Measurements from ENCODE around the gene TPRG1.

TPRG1 gene

GRCh38 chr3:189204937-189205336 lies 33.2 kb downstream of the TPRG1 start:
- no peaks in the 10 kb centered on the region for H3F3A ChIP-seq (ENCODE audit: control insufficient read depth, insufficient read depth)
- 0 out of 2 replicates have a peak, but pooled peaks cover 3% of the 10 kb centered on the region for H3K27me3 ChIP-seq (ENCODE audit: control insufficient read depth, low read length)
- TF ChIP-seq EZH2phosphoT487 (IDR thresholded peaks at IDR 0.05; ENCODE audit: borderline replicate concordance, low read length) (no peak), CTCF (IDR thresholded peaks at IDR 0.05; ENCODE audit: low read depth, low read length, poor library complexity, severe bottlenecking) (no peak)
- no peaks in the 10 kb centered on the region for H3K36me3 ChIP-seq (ENCODE audit: control insufficient read depth, low read length)
- no peak overlapping the region for H3K27ac ChIP-seq (ENCODE audit: low read depth, low read length)
- no peaks in the 10 kb centered on the region for H3K4me1 ChIP-seq (ENCODE audit: control insufficient read depth, low read length)
- no peak overlapping the region for H3K4me2 ChIP-seq (ENCODE audit: low read length)
- H3K79me2 ChIP-seq (ENCODE audit: control insufficient read depth, low read length), result no peaks in the 10 kb centered on the region
- no peak overlapping the region for H3K4me3 ChIP-seq (ENCODE audit: low read length)
- no peaks in the 10 kb centered on the region for H4K20me1 ChIP-seq (ENCODE audit: control insufficient read depth, insufficient read depth, low read depth, low read length)
- H3K9me2 ChIP-seq (replicated peaks; ENCODE audit: control insufficient read depth, low read length), result no peaks in the 10 kb centered on the region
- no peaks in the 10 kb centered on the region for H3K9me3 ChIP-seq (ENCODE audit: control insufficient read depth, insufficient read depth, low read length)

DNA sequence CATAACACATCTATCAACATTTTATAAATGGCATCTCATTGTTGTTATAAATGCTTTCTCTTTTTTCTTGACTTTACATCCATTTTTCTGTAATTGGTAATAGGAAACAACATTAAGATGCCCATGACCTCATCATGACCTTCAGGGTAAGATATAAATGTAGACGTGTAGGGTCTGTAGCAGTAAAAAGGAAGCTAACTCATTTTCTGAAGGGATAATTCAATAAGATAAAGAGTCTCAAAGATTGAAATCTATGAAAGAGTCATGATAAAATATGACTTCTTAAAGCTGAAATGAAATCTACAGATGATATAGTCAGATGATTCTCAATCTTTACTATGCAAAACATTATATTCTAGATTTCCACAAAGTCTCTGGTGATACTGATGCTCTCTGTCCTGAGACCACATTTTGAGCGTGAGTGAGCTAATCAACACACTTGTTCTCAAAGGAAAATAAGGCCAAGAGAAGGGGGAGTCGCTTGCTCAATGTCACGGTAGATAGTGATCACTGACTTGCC lies 38.5 kb downstream of the TPRG1 start:
- Histone ChIP-seq H3K9me3 (ENCODE audit: control insufficient read depth, insufficient read depth, low read length) (no peaks in the 10 kb centered on the region), H3K4me3 (ENCODE audit: low read length) (no peak overlapping the region), H3K4me2 (ENCODE audit: low read length) (no peak overlapping the region), H3K4me1 (ENCODE audit: control insufficient read depth, low read length) (no peaks in the 10 kb centered on the region), H3K79me2 (ENCODE audit: control insufficient read depth, low read length) (no peaks in the 10 kb centered on the region), H4K20me1 (ENCODE audit: control insufficient read depth, insufficient read depth, low read depth, low read length) (no peaks in the 10 kb centered on the region), H3K27ac (ENCODE audit: low read depth, low read length) (no peak overlapping the region), H3K9me2 (replicated peaks; ENCODE audit: control insufficient read depth, low read length) (no peaks in the 10 kb centered on the region), H3F3A (ENCODE audit: control insufficient read depth, insufficient read depth) (no peaks in the 10 kb centered on the region), H3K36me3 (ENCODE audit: control insufficient read depth, low read length) (no peaks in the 10 kb centered on the region), H3K27me3 (ENCODE audit: control insufficient read depth, low read length) (no peaks in the 10 kb centered on the region)
- TF ChIP-seq CTCF (IDR thresholded peaks at IDR 0.05; ENCODE audit: low read depth, low read length, poor library complexity, severe bottlenecking) (no peak), EZH2phosphoT487 (IDR thresholded peaks at IDR 0.05; ENCODE audit: borderline replicate concordance, low read length) (no peak)

DNA sequence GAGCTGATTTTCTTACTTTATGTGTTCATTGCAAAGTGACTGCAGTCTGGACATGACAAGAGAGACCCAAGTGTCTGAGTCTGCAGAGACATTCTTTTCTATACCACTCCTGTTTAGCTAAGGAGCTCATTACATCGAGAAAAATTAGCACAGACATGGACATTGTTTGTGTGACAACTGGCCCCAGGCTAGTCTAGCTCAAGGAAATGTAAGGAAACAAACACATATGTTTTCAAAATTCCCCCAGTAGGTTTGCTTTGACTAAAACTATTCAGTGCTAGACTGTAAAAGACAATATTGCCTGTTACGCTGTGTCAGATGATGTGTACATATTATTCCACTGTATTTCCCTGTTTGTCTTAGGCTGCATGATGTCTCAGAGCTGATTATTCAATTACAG lies 40.9 kb downstream of the TPRG1 start:
- Histone ChIP-seq H3K36me3 (ENCODE audit: control insufficient read depth, low read length) (no peaks in the 10 kb centered on the region), H3K27me3 (ENCODE audit: control insufficient read depth, low read length) (no peaks in the 10 kb centered on the region)

More for the DNA sequence above, 40.9 kb downstream of the TPRG1 start:
- H3K4me1 ChIP-seq (ENCODE audit: control insufficient read depth, low read length), result no peaks in the 10 kb centered on the region
- no peak overlapping the region for H3K4me3 ChIP-seq (ENCODE audit: low read length)
- no peaks in the 10 kb centered on the region for H3K9me2 ChIP-seq (replicated peaks; ENCODE audit: control insufficient read depth, low read length)
- TF ChIP-seq CTCF (IDR thresholded peaks at IDR 0.05; ENCODE audit: low read depth, low read length, poor library complexity, severe bottlenecking) (no peak), EZH2phosphoT487 (IDR thresholded peaks at IDR 0.05; ENCODE audit: borderline replicate concordance, low read length) (no peak)
- no peaks in the 10 kb centered on the region for H4K20me1 ChIP-seq (ENCODE audit: control insufficient read depth, insufficient read depth, low read depth, low read length)
- no peaks in the 10 kb centered on the region for H3K9me3 ChIP-seq (ENCODE audit: control insufficient read depth, insufficient read depth, low read length)
- no peak overlapping the region for H3K4me2 ChIP-seq (ENCODE audit: low read length)
- no peak overlapping the region for H3K27ac ChIP-seq (ENCODE audit: low read depth, low read length)
- H3F3A ChIP-seq (ENCODE audit: control insufficient read depth, insufficient read depth), result no peaks in the 10 kb centered on the region
- no peaks in the 10 kb centered on the region for H3K79me2 ChIP-seq (ENCODE audit: control insufficient read depth, low read length)

All from DOHH2 (cell line).